ENCODE data around the gene ZBTB17.
"Not testable (repeated sequence)": the region's sequence is repeated elsewhere in the genome, so short reads cannot be mapped to it uniquely, and the experiment has no call there.

Gene ZBTB17

DNA sequence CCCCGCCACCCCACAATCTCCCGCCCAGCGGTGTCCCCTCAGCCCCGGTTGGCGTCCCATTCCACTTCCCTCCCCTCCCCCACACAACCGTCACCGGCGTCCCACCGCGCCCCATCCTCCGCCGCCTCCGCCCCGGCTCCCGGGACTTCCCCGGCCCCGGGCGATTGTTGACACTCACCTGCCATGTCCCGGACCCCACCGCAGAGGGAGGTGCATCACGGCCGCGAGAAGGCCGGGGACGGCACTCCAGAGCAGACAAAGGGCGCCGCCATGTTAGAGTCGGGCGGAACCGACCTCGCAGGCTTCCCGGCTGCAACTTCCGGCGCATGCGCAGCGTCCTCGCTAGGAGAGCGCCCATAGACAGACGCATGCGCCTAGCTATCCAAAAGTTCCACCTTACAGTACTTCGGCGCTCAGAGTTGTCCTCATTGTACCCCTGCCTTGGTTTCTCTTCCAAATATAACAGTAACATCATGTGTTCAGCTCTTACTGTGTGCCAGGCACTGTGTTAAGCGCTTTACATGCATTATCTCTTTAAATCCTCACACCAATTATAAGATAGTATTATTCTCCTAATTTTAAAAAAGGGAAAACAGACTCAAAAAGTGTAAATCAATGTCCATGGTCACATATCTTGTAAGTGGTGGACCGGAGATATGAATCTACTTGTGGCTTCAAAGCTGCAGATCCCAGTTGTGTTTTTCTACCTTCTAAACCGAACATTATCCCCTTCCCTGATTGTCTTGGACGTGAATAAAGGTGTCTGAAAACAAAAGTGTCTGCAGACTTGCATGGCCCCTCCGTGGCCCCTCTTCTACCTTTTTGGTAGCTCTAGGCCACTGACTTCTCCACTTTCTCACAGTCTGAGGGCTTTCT, at the start of gene ZBTB17:
ZBTB17 (minus strand) TSS at position 297 of the 876 bp plus-strand sequence. CDS start 27,606 bp downstream, outside the sequence.
- Histone ChIP-seq H3K36me3 (ENCODE audit: control insufficient read depth in 2 of 2, insufficient read depth in 2 of 2, low read length in 2 of 2) (peaks cover 8 to 9% of the 10 kb centered on the region in 2 donors), H3K9ac (ENCODE audit: low read length in 2 of 2) (peak within 1 kb of the TSS; percentile 68), H3K27ac (ENCODE audit: low read length) (peak within 1 kb of the TSS; percentile 66)

DNA sequence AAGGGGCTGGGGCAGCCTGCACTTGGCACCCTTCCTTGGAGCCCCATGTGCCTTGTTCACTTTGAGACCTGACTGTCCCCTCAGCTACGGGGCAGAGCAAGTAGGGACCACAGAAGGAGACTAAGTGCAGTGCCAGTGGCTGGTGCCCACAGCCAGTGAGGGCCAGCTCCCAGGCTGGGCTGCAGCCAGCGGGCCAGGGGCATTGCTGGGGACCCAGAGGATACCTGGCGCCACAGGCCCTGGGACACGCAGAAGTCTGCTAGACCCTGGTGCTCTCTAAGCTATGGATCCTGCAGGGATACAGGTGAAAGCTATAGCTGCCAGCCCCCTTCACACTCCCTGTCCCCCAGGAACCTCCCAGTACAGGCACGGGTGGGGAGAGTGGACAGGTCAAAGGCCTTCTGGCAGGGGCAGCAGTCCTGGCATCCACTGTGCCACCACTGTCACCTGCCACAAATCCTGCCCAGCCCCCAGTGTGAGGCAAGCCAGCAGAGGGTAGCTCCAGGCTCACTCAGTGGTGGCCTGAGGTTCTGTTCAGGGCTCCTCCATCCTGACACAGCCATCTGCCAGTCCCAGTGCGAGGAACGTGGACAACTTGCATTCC, 47.3 kb upstream of the ZBTB17 start:
- Histone ChIP-seq H3K9ac (ENCODE audit: low read length in 2 of 2) (no peak overlapping the region), H3K27me3 (ENCODE audit: control insufficient read depth in 1 of 2, insufficient read depth in 2 of 2, low read length in 2 of 2) (no peaks in the 10 kb centered on the region), H3K36me3 (ENCODE audit: control insufficient read depth in 2 of 2, insufficient read depth in 2 of 2, low read length in 2 of 2) (no peaks in the 10 kb centered on the region), H3K9me3 (ENCODE audit: control insufficient read depth in 2 of 2, low read length in 2 of 2) (no peaks in the 10 kb centered on the region), H3K27ac (ENCODE audit: low read length) (no peak overlapping the region), H3K4me3 (ENCODE audit: low read length in 2 of 2) (no peak overlapping the region), H3K4me1 (ENCODE audit: control insufficient read depth, insufficient read depth, low read length) (peaks cover 51% of the 10 kb centered on the region)

More for the DNA sequence above, at the start of gene ZBTB17:
- Histone ChIP-seq H3K4me3 (ENCODE audit: low read length in 2 of 2) (peak within 1 kb of the TSS; percentile 71 to 84), H3K9me3 (ENCODE audit: control insufficient read depth in 2 of 2, low read length in 2 of 2) (no peaks in the 10 kb centered on the region), H3K4me1 (ENCODE audit: control insufficient read depth, insufficient read depth, low read length) (peaks cover 13% of the 10 kb centered on the region), H3K27me3 (ENCODE audit: control insufficient read depth in 1 of 2, insufficient read depth in 2 of 2, low read length in 2 of 2) (no peaks in the 10 kb centered on the region)

DNA sequence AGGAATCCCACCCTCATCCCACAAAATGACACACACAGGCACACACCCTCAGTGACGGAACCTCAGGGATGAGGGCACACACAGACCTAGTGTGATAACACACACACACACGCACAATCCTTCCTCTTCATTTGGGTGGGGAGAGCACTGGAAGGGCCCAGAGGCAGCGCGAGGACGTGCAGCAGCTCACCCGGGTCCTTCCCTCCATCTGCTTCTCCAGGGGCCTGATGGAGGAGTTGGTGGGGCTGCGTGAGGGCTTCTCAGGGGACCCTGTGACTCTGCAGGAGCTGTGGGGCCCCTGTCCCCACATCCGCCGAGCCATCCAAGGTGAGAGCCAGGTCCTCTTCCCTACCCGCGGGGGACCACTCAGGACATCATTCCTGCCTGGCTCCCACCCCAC, 46.5 kb upstream of the ZBTB17 start:
- peak overlapping the region; percentile 60 for H3K27ac ChIP-seq (ENCODE audit: low read length)
- no peaks in the 10 kb centered on the region for H3K36me3 ChIP-seq (ENCODE audit: control insufficient read depth in 2 of 2, insufficient read depth in 2 of 2, low read length in 2 of 2)
- no peaks in the 10 kb centered on the region for H3K27me3 ChIP-seq (ENCODE audit: control insufficient read depth in 1 of 2, insufficient read depth in 2 of 2, low read length in 2 of 2)
- H3K4me1 ChIP-seq (ENCODE audit: control insufficient read depth, insufficient read depth, low read length), result peaks cover 56% of the 10 kb centered on the region
- no peak overlapping the region for H3K4me3 ChIP-seq (ENCODE audit: low read length in 2 of 2)
- no peaks in the 10 kb centered on the region for H3K9me3 ChIP-seq (ENCODE audit: control insufficient read depth in 2 of 2, low read length in 2 of 2)
- no peak overlapping the region for H3K9ac ChIP-seq (ENCODE audit: low read length in 2 of 2)

DNA sequence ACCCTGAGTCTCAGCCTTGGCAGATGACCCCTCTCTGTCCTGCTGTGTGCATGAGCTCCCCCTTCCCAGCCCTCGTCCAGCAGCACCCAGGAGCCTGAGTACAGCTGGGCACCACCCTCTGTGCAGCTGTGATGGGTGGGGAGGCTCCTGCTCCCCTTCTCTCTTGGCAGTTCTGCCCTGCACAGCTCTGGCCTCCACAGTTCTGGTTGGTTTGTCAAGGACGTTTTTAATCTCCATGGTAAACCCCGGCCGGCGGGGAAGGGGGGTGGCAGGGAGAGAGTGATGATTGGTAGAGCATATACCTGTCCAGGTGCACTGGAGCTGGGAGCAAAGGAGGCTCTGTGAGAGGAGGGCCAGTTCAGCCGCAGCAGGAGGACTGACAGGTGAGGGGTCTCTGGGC, 45.8 kb upstream of the ZBTB17 start, which contains the start of gene CLCNKA:
CLCNKA (plus strand) TSS at position 356 of the 400 bp plus-strand sequence. CDS start 584 bp downstream, outside the sequence.
- peak within 1 kb of the TSS; percentile 60 for H3K27ac ChIP-seq (ENCODE audit: low read length)
- H3K4me1 ChIP-seq (ENCODE audit: control insufficient read depth, insufficient read depth, low read length), result peaks cover 56% of the 10 kb centered on the region

DNA sequence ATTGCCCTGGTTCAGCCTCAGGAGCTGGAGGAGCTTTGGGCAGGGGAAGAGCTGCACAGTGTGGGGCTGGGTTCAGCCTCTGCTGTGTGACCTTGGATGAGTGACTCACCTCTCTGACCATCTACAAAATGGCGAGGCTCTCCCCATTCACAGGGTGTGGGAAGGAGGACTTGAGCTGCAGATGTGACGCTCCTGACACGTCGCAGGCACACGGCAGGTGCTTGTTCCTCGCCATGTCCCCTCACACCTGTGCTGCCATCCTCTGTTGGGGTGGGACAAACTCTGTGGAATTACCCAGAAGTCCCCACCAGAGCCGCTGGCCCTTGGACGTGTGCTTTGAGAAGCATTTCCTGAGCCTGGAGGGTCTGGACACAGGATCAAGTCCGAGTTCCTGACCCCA, 45.0 kb upstream of the ZBTB17 start:
- H3K9me3 ChIP-seq (ENCODE audit: control insufficient read depth in 2 of 2, low read length in 2 of 2); H3K36me3 ChIP-seq (ENCODE audit: control insufficient read depth in 2 of 2, insufficient read depth in 2 of 2, low read length in 2 of 2); H3K4me3 ChIP-seq (ENCODE audit: low read length in 2 of 2); H3K27me3 ChIP-seq (ENCODE audit: control insufficient read depth in 1 of 2, insufficient read depth in 2 of 2, low read length in 2 of 2): not testable (repeated sequence)
- peaks cover 64% of the 10 kb centered on the region for H3K4me1 ChIP-seq (ENCODE audit: control insufficient read depth, insufficient read depth, low read length)
- H3K9ac ChIP-seq (ENCODE audit: low read length in 2 of 2), result peak overlapping the region in 1 of 2 donors; percentile 95
- H3K27ac ChIP-seq (ENCODE audit: low read length), result peak overlapping the region; percentile 98

More for the DNA sequence above, 45.8 kb upstream of the ZBTB17 start, which contains the start of gene CLCNKA:
- H3K9ac ChIP-seq (ENCODE audit: low read length in 2 of 2), result no peak within 1 kb of the TSS
- no peaks in the 10 kb centered on the region for H3K36me3 ChIP-seq (ENCODE audit: control insufficient read depth in 2 of 2, insufficient read depth in 2 of 2, low read length in 2 of 2)
- H3K27me3 ChIP-seq (ENCODE audit: control insufficient read depth in 1 of 2, insufficient read depth in 2 of 2, low read length in 2 of 2), result no peaks in the 10 kb centered on the region
- no peak within 1 kb of the TSS for H3K4me3 ChIP-seq (ENCODE audit: low read length in 2 of 2)
- H3K9me3 ChIP-seq (ENCODE audit: control insufficient read depth in 2 of 2, low read length in 2 of 2), result no peaks in the 10 kb centered on the region

DNA sequence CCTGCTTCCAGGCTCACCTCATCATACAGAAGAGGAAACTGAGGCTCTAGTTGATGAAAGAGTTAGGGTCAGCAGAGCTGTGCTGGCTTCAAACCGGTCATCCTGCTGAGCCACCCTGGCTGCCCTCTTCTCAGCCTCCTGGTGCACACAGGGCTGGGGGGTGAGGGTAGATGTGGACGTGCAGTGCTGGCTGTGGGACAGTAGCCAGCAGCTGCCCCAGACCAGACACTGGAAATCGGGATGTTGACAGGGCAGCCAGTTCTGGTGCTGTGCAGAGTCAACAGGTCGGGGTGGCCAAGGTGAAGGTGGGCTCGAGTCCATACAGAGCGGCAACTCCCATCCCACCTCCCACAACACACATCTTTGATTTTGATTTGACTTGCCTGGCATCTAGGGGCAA, 44.4 kb upstream of the ZBTB17 start:
- H3K4me3 ChIP-seq (ENCODE audit: low read length in 2 of 2), result no peak overlapping the region
- no peaks in the 10 kb centered on the region for H3K9me3 ChIP-seq (ENCODE audit: control insufficient read depth in 2 of 2, low read length in 2 of 2)
- H3K36me3 ChIP-seq (ENCODE audit: control insufficient read depth in 2 of 2, insufficient read depth in 2 of 2, low read length in 2 of 2), result no peaks in the 10 kb centered on the region
- H3K27me3 ChIP-seq (ENCODE audit: control insufficient read depth in 1 of 2, insufficient read depth in 2 of 2, low read length in 2 of 2), result no peaks in the 10 kb centered on the region
- peaks cover 69% of the 10 kb centered on the region for H3K4me1 ChIP-seq (ENCODE audit: control insufficient read depth, insufficient read depth, low read length)
- peak overlapping the region; percentile 73 to 95 for H3K9ac ChIP-seq (ENCODE audit: low read length in 2 of 2)
- H3K27ac ChIP-seq (ENCODE audit: low read length), result peak overlapping the region; percentile 98

DNA sequence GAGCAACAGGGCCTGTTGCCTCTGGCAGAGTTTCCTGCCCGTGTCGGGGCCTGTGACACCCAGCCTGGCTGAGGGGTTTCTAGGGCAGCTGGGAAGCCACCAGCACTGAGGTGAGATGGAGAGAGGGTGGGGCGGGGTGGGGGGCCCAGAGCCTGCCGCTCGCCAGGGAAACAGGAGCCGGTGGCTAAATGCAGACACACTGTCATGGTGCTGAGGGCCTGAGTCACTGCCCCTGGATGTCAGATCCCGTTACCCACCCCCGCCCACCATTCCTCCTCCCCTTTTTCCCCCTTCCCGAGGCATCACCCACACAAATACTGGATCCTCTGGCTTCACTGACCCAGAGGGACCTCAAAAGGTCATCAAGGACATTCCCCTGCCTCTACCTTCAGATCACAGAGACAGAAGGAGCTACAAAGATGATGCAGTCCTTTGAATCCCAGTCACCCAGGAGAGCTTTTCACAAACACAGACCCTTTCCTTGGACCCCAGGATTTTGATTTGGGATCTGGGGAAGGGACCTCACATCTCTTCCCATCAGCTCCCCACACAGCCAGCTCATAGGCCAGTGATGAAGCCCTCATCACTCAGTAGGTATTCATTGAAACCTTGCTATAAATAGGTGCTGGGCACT, 43.9 kb upstream of the ZBTB17 start:
- H3K36me3 ChIP-seq (ENCODE audit: control insufficient read depth in 2 of 2, insufficient read depth in 2 of 2, low read length in 2 of 2), result peaks cover 0 to 2% of the 10 kb centered on the region in 2 donors
- H3K27me3 ChIP-seq (ENCODE audit: control insufficient read depth in 1 of 2, insufficient read depth in 2 of 2, low read length in 2 of 2), result no peaks in the 10 kb centered on the region
- H3K4me1 ChIP-seq (ENCODE audit: control insufficient read depth, insufficient read depth, low read length), result peaks cover 75% of the 10 kb centered on the region
- no peaks in the 10 kb centered on the region for H3K9me3 ChIP-seq (ENCODE audit: control insufficient read depth in 2 of 2, low read length in 2 of 2)
- peak overlapping the region; percentile 85 to 95 for H3K9ac ChIP-seq (ENCODE audit: low read length in 2 of 2)
- peak overlapping the region; percentile 98 for H3K27ac ChIP-seq (ENCODE audit: low read length)
- H3K4me3 ChIP-seq (ENCODE audit: low read length in 2 of 2), result peak overlapping the region in 1 of 2 donors; percentile 15

DNA sequence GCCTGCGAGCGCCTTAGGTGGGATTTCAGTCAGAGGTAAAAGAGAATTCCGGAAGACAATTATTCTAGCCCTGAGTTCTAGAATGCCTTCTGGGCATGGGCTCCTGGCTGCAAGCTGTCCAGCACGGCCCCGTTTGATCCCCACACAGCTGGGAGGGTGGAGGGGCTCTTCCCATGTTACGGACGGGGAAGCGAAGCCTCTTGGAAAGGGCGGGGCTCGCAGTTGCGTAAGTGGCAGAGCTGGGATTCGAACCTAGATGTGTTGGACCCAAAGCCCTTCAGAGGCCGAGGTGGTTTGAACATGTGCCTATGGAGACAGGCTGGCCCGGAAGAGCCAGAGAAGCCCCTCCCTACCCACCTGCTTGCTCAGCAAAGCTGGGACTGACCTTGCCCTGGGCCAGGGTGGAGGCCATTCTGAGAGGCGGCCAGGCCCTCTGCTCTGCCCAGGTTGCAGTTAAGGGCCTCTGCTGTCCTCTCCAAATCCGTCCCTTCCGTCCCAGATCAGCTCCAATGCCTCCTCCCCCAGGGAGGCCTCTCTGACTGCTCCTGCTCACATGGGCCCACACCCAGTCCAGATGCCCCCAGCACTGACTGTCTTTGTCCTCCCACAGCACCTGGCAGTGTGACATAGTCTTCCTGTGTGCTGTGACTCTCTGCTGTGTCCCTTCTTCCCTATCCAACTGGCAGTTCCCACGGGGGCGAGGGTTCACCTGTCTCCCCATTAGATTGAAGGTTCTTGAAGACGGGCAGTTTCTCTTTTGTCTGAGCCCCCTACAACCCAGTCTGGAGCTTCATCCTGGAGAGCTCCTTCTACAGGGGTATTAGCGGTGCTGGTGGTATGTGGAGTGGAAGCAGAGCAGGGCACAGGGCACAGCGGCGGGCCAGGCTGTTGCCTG, 43.1 kb upstream of the ZBTB17 start:
- H3K27ac ChIP-seq (ENCODE audit: low read length), result peak overlapping the region; percentile 98
- peak overlapping the region in 1 of 2 donors; percentile 84 for H3K4me3 ChIP-seq (ENCODE audit: low read length in 2 of 2)
- H3K36me3 ChIP-seq (ENCODE audit: control insufficient read depth in 2 of 2, insufficient read depth in 2 of 2, low read length in 2 of 2), result peaks cover 0 to 2% of the 10 kb centered on the region in 2 donors
- H3K27me3 ChIP-seq (ENCODE audit: control insufficient read depth in 1 of 2, insufficient read depth in 2 of 2, low read length in 2 of 2), result no peaks in the 10 kb centered on the region
- peaks cover 82% of the 10 kb centered on the region for H3K4me1 ChIP-seq (ENCODE audit: control insufficient read depth, insufficient read depth, low read length)
- H3K9ac ChIP-seq (ENCODE audit: low read length in 2 of 2), result peak overlapping the region; percentile 85 to 95
- no peaks in the 10 kb centered on the region for H3K9me3 ChIP-seq (ENCODE audit: control insufficient read depth in 2 of 2, low read length in 2 of 2)

DNA sequence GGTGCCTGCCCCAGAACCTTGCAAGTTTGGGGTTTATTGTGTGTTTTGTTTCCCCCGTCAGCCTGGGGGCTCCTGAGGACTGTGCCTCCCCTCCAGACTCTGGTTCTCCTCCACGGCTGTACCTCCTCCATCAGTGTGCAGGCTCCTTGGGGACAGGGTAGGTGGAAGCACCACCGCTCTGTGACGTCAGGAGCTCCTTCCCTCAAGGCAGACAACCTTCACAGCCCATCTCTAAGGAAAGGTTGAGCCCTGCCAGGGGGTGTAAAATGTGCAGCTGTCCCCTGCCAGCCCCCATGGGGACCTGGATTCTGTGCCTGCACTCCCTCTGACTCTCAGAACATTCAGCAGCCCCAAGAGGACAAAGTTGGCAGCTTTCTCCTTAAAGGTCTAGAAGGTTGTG, 42.4 kb upstream of the ZBTB17 start:
- peak overlapping the region; percentile 50 to 84 for H3K4me3 ChIP-seq (ENCODE audit: low read length in 2 of 2)
- peak overlapping the region; percentile 85 to 95 for H3K9ac ChIP-seq (ENCODE audit: low read length in 2 of 2)
- peak overlapping the region; percentile 98 for H3K27ac ChIP-seq (ENCODE audit: low read length)
- no peaks in the 10 kb centered on the region for H3K27me3 ChIP-seq (ENCODE audit: control insufficient read depth in 1 of 2, insufficient read depth in 2 of 2, low read length in 2 of 2)
- peaks cover 87% of the 10 kb centered on the region for H3K4me1 ChIP-seq (ENCODE audit: control insufficient read depth, insufficient read depth, low read length)
- peaks cover 0 to 2% of the 10 kb centered on the region in 2 donors for H3K36me3 ChIP-seq (ENCODE audit: control insufficient read depth in 2 of 2, insufficient read depth in 2 of 2, low read length in 2 of 2)
- no peaks in the 10 kb centered on the region for H3K9me3 ChIP-seq (ENCODE audit: control insufficient read depth in 2 of 2, low read length in 2 of 2)

Data from stomach smooth muscle (tissue), 2 donors.